GM18861 (cell line): Measurements from ENCODE around the gene PRKCI.
"Not testable (repeated sequence)": the region's sequence is repeated elsewhere in the genome, so short reads cannot be mapped to it uniquely, and the experiment has no call there.

Experiments
- ATAC-seq: cut with Tn5 transposase; IDR thresholded peaks from one replicate; pipeline ENCODE4 v1.9.1; 2021; ENCODE audit not compliant: unreplicated experiment

The PRKCI gene

DNA sequence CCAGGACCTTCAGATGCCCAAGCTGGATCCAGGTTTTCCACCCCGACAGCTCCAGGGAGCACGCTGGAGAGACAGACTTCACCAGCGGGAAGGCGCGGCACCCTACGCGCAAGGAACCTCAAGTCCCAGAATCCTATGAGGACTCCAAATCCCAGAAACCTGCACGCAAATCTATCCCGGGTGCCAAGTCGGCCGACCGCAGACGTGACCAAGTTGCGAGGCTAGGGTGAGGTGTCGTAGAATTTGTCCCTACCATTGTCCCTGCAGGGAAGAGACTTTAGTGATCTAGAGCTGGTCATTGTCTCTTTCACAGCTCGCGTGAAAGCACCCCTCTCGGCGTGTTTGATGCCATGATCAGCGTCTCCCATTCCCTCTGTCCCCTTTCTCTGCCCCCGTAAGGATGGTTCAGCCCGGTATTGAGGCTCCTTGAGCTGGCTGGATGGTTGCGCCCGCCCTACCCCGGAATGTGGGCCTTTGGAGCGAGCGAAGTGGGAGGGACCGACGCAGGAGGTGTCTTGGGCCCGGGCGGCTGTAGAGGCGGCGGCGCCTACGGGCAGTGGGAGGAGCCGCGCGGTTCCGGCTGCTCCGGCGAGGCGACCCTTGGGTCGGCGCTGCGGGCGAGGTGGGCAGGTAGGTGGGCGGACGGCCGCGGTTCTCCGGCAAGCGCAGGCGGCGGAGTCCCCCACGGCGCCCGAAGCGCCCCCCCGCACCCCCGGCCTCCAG is at the start of gene PRKCI:
Gene PRKCI (plus strand): TSS at position 501 of the 723 bp plus-strand sequence. CDS start 246 bp downstream, outside the sequence.
- ATAC-seq = peak; percentile 94

DNA sequence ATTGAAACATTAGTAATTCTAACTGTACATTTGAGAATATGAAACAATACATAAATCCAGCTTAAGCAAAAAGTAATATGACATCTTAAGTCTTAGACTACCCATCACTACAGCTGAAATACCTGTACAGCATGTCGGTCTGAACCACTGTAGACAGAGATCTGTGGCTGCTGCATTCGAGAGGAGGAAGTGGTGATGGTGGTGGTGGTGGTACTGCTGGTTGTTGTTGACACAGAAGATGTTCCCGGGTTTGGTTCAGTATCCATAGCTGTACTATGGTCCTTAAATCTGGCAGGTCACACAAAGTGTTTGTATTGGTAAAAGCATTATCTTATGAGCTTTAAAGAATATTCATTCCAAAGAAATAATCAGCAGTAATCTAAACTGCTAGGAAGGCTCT is 43.6 kb upstream of the PRKCI start:
- ATAC-seq = no peak

- no peak for ATAC-seq
These were observed 42.8 kb upstream of the PRKCI start for GRCh38 chr3:170179432-170179831.

GRCh38 chr3:170180079-170180907 is 41.9 kb upstream of the PRKCI start:
- peak; percentile 25 for ATAC-seq

- ATAC-seq = peak; percentile 75
These were observed 41.0 kb upstream of the PRKCI start, which contains the start of gene PHC3 for GRCh38 chr3:170180908-170181885. TSS of gene PHC3 (minus strand) at chr3:170181733. CDS start at chr3:170181715, 18 bp downstream.

DNA sequence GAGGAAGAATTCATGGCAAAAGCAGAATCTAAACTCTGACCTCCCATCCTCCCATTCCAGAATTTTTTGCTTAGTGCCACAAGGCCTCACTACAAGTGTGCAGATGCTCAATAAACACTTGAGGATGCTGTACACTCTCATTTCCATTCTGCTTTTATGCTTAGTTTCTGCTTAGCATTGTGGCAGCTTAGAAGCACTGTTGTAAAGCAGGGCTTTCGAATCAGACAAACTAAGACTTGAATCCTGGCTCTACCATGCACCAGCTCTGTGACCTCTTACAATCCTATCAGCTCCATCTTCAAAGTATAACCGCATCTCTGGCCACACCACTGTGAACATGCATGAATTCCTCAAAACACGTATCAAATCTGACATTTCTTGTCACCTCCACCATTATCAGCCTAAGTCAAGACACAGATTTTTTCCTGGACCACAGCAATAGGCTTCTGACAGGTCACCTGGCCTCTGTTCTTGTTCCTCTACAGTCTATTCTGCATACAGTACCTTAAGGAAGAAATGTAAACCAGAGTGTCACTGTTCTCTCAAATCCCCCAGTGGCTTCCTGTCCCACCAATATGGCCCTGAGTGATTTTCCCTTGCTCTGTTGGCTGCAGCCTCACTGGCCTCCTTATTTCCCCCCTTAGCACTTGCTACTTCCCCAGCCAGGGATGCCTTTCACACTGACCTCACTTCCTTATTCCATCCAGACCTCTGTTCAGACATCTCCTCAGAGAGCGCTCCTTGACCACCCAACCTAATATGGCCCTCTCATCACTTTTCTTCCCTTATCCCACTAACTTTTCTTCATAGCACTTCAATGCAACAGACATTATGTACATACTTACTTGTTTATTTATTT is 32.6 kb upstream of the PRKCI start:
- ATAC-seq = peak; percentile 24

GRCh38 chr3:170195759-170196158 is 26.5 kb upstream of the PRKCI start:
- ATAC-seq = not testable (repeated sequence)

GRCh38 chr3:170196833-170197232 is 25.4 kb upstream of the PRKCI start:
- no peak for ATAC-seq

DNA sequence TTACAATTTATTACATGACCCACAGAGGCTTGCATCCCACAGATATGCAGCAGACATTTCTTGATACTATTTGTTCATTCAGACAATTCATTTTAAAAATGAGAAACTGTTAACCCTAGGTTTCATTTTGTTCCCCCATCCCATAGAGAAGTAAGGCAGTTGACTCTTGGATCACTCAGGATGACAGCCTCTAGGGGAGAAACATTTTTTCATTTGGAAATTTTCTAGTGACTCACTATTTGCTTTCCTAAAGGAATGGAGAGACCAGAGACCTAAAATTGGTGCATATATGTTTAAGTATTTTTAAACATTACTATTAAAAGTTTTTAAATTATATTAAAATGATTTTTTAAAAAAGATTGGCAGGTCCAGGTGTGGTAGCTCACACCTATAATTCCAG is 21.2 kb upstream of the PRKCI start:
- ATAC-seq = no peak

DNA sequence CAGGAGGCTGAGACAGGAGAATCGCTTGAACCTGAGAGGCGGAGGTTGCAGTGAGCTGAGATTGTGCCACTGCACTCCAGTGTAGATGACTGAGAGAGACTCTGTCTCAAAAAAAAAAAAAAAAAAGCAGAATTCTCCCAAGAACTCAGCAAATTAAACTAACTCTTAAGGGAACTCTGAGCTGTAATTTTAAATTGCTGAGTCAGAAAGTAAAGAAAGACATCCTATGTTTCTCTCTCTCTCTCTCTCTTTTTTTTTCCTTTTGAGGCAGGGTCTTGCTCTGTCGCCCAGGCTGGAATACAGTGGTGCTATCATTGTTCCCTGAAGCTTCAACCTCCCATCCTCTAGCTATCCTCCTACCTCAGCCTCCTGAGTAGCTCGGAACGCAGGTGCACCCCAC is 20.7 kb upstream of the PRKCI start:
- ATAC-seq = no peak

GRCh38 chr3:170203457-170203856 is 18.8 kb upstream of the PRKCI start:
- ATAC-seq = no peak

DNA sequence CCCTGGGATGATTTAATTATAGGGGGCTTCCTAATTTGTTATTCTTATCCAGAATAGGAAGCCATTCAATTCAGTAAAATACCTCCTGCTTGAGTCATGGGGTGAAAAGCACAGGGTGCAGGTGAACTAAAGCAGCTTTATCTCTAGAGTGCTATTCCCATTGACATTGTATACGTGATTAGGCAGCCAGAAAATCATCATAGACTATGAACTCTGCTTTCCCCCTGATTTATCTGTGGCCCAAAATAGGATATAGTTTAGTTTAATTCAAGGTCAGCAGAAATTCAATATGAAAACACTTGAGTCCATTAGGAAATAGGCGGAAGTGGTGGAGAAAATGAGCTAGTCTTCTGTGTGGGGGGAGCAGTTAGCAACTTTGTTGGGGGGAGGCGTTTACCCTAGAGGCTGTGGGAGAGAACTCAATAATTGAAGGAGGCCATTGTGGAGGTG is 18.2 kb upstream of the PRKCI start:
- no peak for ATAC-seq

DNA sequence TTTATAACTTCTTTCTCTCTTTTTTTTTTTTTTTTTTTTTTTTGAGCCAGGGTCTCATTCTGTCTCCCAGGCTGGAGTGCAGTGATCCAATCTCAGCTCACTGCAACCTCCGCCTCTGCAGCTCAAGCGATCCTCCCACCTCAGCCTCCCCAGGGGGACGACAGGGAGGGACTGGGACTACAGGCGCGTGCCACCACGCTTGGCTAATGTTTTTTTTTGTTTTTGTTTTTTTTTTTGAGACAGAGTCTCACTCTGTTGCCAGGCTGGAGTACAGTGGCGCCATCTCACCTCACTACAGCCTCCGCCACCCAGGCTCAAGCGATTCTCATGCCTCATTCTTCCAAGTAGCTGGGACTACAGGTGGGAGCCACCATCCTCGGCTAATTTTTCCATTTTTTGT is 17.7 kb upstream of the PRKCI start:
- ATAC-seq = no peak

DNA sequence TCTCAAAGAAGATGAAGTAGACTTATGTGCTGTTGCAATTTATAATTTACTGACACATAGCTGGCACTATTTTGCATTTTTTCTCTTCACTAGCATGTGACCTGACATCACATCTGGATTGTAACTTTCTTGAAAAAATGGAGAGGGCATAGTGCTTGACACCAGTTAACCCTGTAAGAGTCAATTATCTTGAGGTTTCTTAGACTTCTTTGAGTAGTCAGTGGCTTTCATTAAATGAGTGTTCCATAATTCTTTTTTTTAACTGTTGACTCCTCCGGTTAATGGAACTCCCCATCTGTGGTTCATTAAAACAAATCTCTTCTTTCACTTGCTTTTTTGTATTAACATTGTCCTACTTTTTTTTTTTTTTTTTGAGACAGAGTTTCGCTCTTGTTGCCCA is 16.9 kb upstream of the PRKCI start:
- no peak for ATAC-seq

DNA sequence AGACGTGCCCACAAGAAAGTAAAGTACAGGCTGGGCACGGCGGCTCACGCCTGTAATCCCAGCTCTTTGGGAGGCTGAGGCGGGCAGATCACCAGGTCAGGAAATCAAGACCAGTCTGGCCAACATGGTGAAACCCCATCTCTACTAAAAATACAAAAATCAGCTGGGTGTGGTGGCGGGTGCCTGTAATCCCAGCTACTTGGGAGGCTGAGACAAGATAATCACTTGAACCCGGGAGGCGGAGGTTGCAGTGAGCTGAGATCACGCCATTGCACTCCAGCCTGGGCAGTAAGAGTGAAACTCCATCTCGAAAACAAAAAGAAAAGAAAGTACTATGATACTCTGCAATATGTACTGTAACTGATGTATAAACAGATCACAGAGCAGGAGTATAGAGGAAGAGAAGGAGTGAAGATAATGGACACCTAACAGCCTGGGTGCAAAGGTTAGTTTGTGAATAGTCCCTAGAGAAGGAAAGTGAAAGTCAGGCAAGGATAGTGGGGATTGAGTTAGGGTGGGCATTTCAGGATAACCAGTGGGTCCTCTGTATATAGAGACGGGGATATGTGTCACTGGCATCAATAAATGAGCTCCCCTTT is 16.0 kb upstream of the PRKCI start:
- ATAC-seq = not testable (repeated sequence)

DNA sequence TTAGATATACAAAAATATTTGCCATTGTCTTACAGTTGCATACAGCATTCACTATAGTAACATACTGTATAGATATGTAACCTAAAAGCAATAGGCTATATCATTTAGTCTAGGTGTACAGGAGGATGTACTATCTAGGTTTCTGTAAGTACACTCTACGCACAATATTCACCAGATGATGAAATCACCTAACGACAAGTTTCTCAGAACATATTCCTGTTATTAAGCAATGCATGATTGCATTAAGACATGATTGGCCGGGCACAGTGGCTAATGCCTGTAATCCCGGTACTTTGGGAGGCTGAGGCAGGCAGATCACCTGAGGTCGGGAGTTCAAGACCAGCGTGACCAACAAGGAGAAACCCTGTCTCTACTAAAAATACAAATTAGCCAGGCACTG is 14.5 kb upstream of the PRKCI start:
- no peak for ATAC-seq

- no peak for ATAC-seq
These were observed 10.6 kb upstream of the PRKCI start for GRCh38 chr3:170211668-170212067.

DNA sequence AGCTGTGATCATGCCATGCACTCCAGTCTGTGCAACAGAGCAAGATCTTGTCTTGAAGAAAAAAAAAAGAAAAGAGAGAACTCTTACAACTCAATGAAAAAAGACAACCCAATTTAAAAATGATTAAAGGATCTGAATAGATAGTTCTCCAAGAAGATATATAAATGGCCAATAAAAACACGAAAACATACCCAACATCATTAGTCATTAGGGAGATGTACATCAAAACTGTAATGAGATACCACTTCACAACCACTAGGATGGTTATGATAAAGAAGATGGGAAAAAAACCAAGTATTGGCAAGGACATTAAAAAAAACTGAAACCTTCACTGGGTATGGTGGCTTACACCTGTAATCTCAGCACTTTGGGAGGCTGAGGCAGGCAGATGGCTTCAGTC is 2.4 kb upstream of the PRKCI start:
- ATAC-seq = no peak

DNA sequence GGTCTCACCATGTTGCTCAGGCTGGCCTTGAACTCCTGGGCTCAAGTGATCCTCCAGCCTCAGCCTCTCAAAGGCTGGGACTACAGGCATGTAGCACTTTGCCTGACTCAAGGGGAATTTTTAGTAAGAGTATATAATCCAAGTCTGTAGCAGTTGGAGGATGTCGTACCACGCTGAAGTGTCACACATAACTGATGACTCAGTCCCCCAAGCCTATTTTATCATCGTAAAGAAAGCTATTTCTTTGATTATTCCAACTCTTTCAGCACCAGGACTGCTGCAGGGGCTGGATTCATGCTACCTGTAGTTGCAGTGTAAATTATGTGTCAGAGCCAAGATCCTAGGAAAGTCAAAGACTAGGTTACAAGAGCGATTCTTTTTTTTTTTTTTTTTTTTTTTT is 1.4 kb upstream of the PRKCI start:
- no peak for ATAC-seq
